Heart left ventricle (tissue), 16 donors: ENCODE data around the gene NDRG3. TPM values are rescaled to one million over a fixed set of nuclear protein-coding genes. Genes with fewer than 3 reads are reported as not detected.

Source experiments
- ATAC-seq, 4 donors: fragments of 200-7000 bp; cut with Tn5 transposase; one replicate each; pipeline ENCODE4 v1.9.1; 2020 to 2022; ENCODE audit warnings: moderate library complexity in 4 of 4, mild to moderate bottlenecking in 3 of 4, moderate number of reproducible peaks in 1 of 4
- DNase-seq, 5 donors: peaks; one replicate each; pipeline ENCODE4 v3.0.0-alpha.2; 2020
- H3K27ac ChIP-seq, 12 donors: fragments of 200-600 bp; sonication (generic) in 4 of 12; one replicate each; pipeline versions ENCODE4 v1.5.0 to v1.8.0; 2016 to 2022; ENCODE audit warnings: mild to moderate bottlenecking in 2 of 12
- H3K27me3 ChIP-seq, 9 donors: fragments of 200-600 bp; sonication (generic) in 2 of 9; one replicate each; pipeline versions ENCODE4 v1.5.1 to v1.8.0; 2016 to 2022; ENCODE audit warnings: mild to moderate bottlenecking in 3 of 9
- H3K36me3 ChIP-seq, 9 donors: fragments of 200-600 bp; sonication (generic) in 2 of 9; one replicate each; pipeline versions ENCODE4 v1.5.0 to v1.8.0; 2018 to 2022; ENCODE audit warnings: mild to moderate bottlenecking in 2 of 9
- H3K4me1 ChIP-seq, 12 donors: fragments of 200-600 bp; sonication (generic) in 4 of 12; one replicate each; pipeline versions ENCODE4 v1.5.0 to v1.8.0; 2016 to 2022; ENCODE audit warnings: mild to moderate bottlenecking in 3 of 12
- H3K4me3 ChIP-seq, 12 donors: fragments of 200-600 bp; sonication (generic) in 4 of 12; one replicate each; pipeline versions ENCODE4 v1.5.0 to v1.8.0; 2017 to 2022; ENCODE audit warnings: mild to moderate bottlenecking in 9 of 12, moderate library complexity in 4 of 12
- H3K9me3 ChIP-seq, 12 donors: fragments of 200-600 bp; sonication (generic) in 4 of 12; one replicate each; pipeline versions ENCODE4 v1.5.0 to v1.8.0; 2016 to 2022; ENCODE audit warnings: mild to moderate bottlenecking in 1 of 12
- CTCF ChIP-seq, 12 donors: fragments of 200-600 bp; sonication (generic) in 4 of 12; IDR thresholded peaks; one replicate each; pipeline versions ENCODE4 v1.5.0 to v1.8.0; 2018 to 2022; ENCODE audit warnings: antibody characterized with exemption in 12 of 12, mild to moderate bottlenecking in 5 of 12
- POLR2A ChIP-seq, 2 donors: fragments of 450-650 bp; IDR thresholded peaks; one replicate each; pipeline ENCODE4 v1.6.1; 2017; ENCODE audit warnings: antibody characterized with exemption in 2 of 2, mild to moderate bottlenecking in 2 of 2, moderate library complexity in 2 of 2
- WGBS, 4 donors: extraction: QIAGEN DNeasy Blood & Tissue Kit in 2 of 4; methylation state at CpG; one replicate each; pipeline versions ENCODE4 v1.1.5 to v1.1.7; 2013 to 2018; 5-methylcytosine and 5-hydroxymethylcytosine counted together
- intact Hi-C, 10 donors: fragments of 100-400 bp; cut with DNase I; formaldehyde crosslinking; loops; one replicate each; pipeline versions ENCODE4 v1.11.1 to v1.14.2; 2022
- polyA plus RNA-seq, 2 donors: library from polyadenylated mRNA; stranded (reverse); fragments of 200-250 nt; gene quantifications; one replicate each; pipeline ENCODE4 v1.2.3, GENCODE V29; 2013
- total RNA-seq, 9 donors: library from RNA; depleted of rRNA in 2 of 9; stranded (reverse); fragments of >200 nt in 2 of 9; fragmentation: NEBNext Ultra II Directional in 3 of 9; extraction: Animal tissue kit (Norgen Biotek cat#: 25700) in 3 of 9; gene quantifications; one replicate each; pipeline versions ENCODE4 v1.1.0 to v1.2.4, GENCODE V29; 2016 to 2023
- donor health status: ischemic (EF 13 %, LVEDD 7.1; RV severe dilation, severe dysfunction).
- donor health status: healthy with polysubstance abuse.
- donor health status: DM: no; HTN: yes; CAD: no.
- donor health status: DM: no; HTN: no; CAD: no.
- donor health status: ischemic (EF 25% LVEDD 6.9; RV normal size, moderate dysfunction).
- donor health status: ischemic (EF 25% LVEDD 5.7; RV mildly dilated, moderate dysfunction).
- donor health status: healthy.
- donor health status: DM: yes; HTN: yes; CAD: no.
- donor health status: ischemic (EF 35%, LVEDD 5.7; RV mildly dilated, moderate dysfunction).
- donor health status: nonischemic (EF 11% LVEDD 7.7; RV severe dilation, severe dysfunction).
- donor health status: DM: yes; HTN: yes; CAD: no.
- donor health status: PGD.
- donor health status: ischemic (EF 29% LVEDD 5.4; RV normal size, mild dysfunction).
- donor health status: nonischemic (EF 23%, LVEDD 6.1; RV moderate dilation, normal function).

Gene NDRG3
- total and polyA plus RNA-seq, 11 donors, result 17.3 to 34.8 (median 29.9) TPM

GRCh38 chr20:36770680-36771079 is 24.8 kb upstream of the NDRG3 start:
- no peak for DNase-seq
- no peak for ATAC-seq
- TF ChIP-seq CTCF (IDR thresholded peaks at IDR 0.05), result no peak
- TF ChIP-seq POLR2A (IDR thresholded peaks at IDR 0.05), result no peak
- H3K9me3 ChIP-seq, result no peaks in the 10 kb centered on the region
- 65 to 83% (median 76%) methylated on average over 7 of the region's 7 CpGs for WGBS, 4 donors
- H3K4me1 ChIP-seq, result peaks cover 0 to 33% (median 15%) of the 10 kb centered on the region in 12 donors
- peaks cover 0 to 29% (median 0%) of the 10 kb centered on the region in 9 donors for H3K36me3 ChIP-seq
- no peak overlapping the region for H3K27ac ChIP-seq
- intact Hi-C loops, result loop anchor here in 4 of 10 donors (5.0 to 10.0 kb wide), 3 partner anchors 92 to 163 kb away; partner anchors contain the start of gene RAB5IF (in 1 of the 4)
- H3K4me3 ChIP-seq, result no peak overlapping the region
- H3K27me3 ChIP-seq, result no peaks in the 10 kb centered on the region

GRCh38 chr20:36768768-36769430 is 23.0 kb upstream of the NDRG3 start:
- DNase-seq (no peak), ATAC-seq (no peak)
- peaks cover 0 to 29% (median 0%) of the 10 kb centered on the region in 9 donors for H3K36me3 ChIP-seq
- H3K27ac ChIP-seq, result peak overlapping the region in 1 of 12 donors; percentile 22
- intact Hi-C loops, result no loop called here
- H3K27me3 ChIP-seq, result no peaks in the 10 kb centered on the region
- no peak overlapping the region for H3K4me3 ChIP-seq
- WGBS, 4 donors, result 57 to 69% (median 62%) methylated on average over 5 of the region's 5 CpGs
- no peaks in the 10 kb centered on the region for H3K9me3 ChIP-seq
- peaks cover 0 to 20% (median 8%) of the 10 kb centered on the region in 12 donors for H3K4me1 ChIP-seq
- TF ChIP-seq POLR2A (IDR thresholded peaks at IDR 0.05) (no peak), CTCF (IDR thresholded peaks at IDR 0.05) (no peak)

GRCh38 chr20:36761125-36761524 is 15.2 kb upstream of the NDRG3 start:
- Histone ChIP-seq H3K4me3 (no peak overlapping the region), H3K4me1 (peaks cover 0 to 23% (median 6%) of the 10 kb centered on the region in 12 donors), H3K27me3 (no peaks in the 10 kb centered on the region), H3K27ac (no peak overlapping the region), H3K36me3 (peaks cover 0 to 19% (median 2%) of the 10 kb centered on the region in 9 donors), H3K9me3 (no peaks in the 10 kb centered on the region)
- intact Hi-C loops, result no loop called here
- no peak for ATAC-seq
- DNase-seq, result no peak
- WGBS, 4 donors, result 96 to 99% (median 96%) methylated on average over 4 of the region's 4 CpGs
- TF ChIP-seq POLR2A (IDR thresholded peaks at IDR 0.05) (no peak), CTCF (IDR thresholded peaks at IDR 0.05) (no peak)

- no peaks in the 10 kb centered on the region for H3K27me3 ChIP-seq
- 91 to 96% (median 94%) methylated on average over 6 of the region's 6 CpGs for WGBS, 4 donors
- H3K9me3 ChIP-seq, result no peaks in the 10 kb centered on the region
- peaks cover 0 to 23% (median 6%) of the 10 kb centered on the region in 12 donors for H3K4me1 ChIP-seq
- no peak overlapping the region for H3K27ac ChIP-seq
- no peak for TF ChIP-seq POLR2A (IDR thresholded peaks at IDR 0.05)
- no peak for TF ChIP-seq CTCF (IDR thresholded peaks at IDR 0.05)
- DNase-seq, result no peak
- intact Hi-C loops, result no loop called here
- ATAC-seq, result no peak
- no peak overlapping the region for H3K4me3 ChIP-seq
- peaks cover 0 to 23% (median 3%) of the 10 kb centered on the region in 9 donors for H3K36me3 ChIP-seq
Observed at GRCh38 chr20:36760647-36761046, 14.8 kb upstream of the NDRG3 start.
